Renal cortex interstitium (tissue), 11 donors: ENCODE measurements around the gene COL24A1. TPM values are rescaled to one million over a fixed set of nuclear protein-coding genes. Genes with fewer than 3 reads are reported as not detected.
"Not testable (repeated sequence)": the region's sequence is repeated elsewhere in the genome, so short reads cannot be mapped to it uniquely, and the experiment has no call there.

Experiments used
- DNase-seq, 11 donors: peaks; one replicate each; pipeline ENCODE4 v3.0.0-alpha.2; 2013; ENCODE audit warnings: low read depth in 9 of 11, low spot score in 4 of 11; ENCODE audit errors: extremely low read depth in 1 of 11
- polyA plus RNA-seq, 3 donors: library from polyadenylated mRNA; unstranded; fragments of 120-200 nt; gene quantifications; one replicate each; pipeline ENCODE4 v1.2.1, GENCODE V29; 2013; ENCODE audit not compliant: insufficient read length in 3 of 3

The COL24A1 gene
- polyA plus RNA-seq, 3 donors: 1.7 to 2.2 (median 2.1) TPM

GRCh38 chr1:85940656-85941306 is 215.8 kb downstream of the COL24A1 start:
- DNase-seq: peak in 4 of 11 donors; percentile 8 to 31 (median 18)

GRCh38 chr1:85938829-85939228 is 217.7 kb downstream of the COL24A1 start:
- DNase-seq: no peak

- no peak for DNase-seq
These were observed 220.1 kb downstream of the COL24A1 start for GRCh38 chr1:85936470-85936869.

GRCh38 chr1:85936057-85936456 is 220.5 kb downstream of the COL24A1 start:
- DNase-seq: no peak

GRCh38 chr1:85935234-85935633 is 221.3 kb downstream of the COL24A1 start:
- DNase-seq: no peak

- DNase-seq: no peak
These were observed 222.1 kb downstream of the COL24A1 start for GRCh38 chr1:85934516-85934915.

GRCh38 chr1:85933961-85934360 is 222.6 kb downstream of the COL24A1 start:
- no peak for DNase-seq

- no peak for DNase-seq
These were observed 244.8 kb downstream of the COL24A1 start for GRCh38 chr1:85911742-85912141.

- no peak for DNase-seq
These were observed 255.7 kb downstream of the COL24A1 start for GRCh38 chr1:85900921-85901320.

- no peak for DNase-seq
These were observed 257.7 kb downstream of the COL24A1 start for GRCh38 chr1:85898861-85899260.

GRCh38 chr1:85894651-85895050 is 261.9 kb downstream of the COL24A1 start:
- DNase-seq: peak in 8 of 11 donors; percentile 2 to 46 (median 24)

- DNase-seq: no peak
These were observed 264.2 kb downstream of the COL24A1 start for GRCh38 chr1:85892366-85892765.

- no peak for DNase-seq
These were observed 266.7 kb downstream of the COL24A1 start for GRCh38 chr1:85889870-85890269.

GRCh38 chr1:85888921-85889320 is 267.7 kb downstream of the COL24A1 start:
- DNase-seq: no peak

- peak in 2 of 11 donors; percentile 1 to 11 for DNase-seq
These were observed 272.1 kb downstream of the COL24A1 start for GRCh38 chr1:85884372-85885035.

GRCh38 chr1:85867189-85867588 is 289.4 kb downstream of the COL24A1 start:
- DNase-seq: no peak

- no peak for DNase-seq
These were observed 291.4 kb downstream of the COL24A1 start for GRCh38 chr1:85865213-85865612.

- DNase-seq: no peak
These were observed 291.8 kb downstream of the COL24A1 start for GRCh38 chr1:85864727-85865126.

- DNase-seq: not testable (repeated sequence)
These were observed 292.9 kb downstream of the COL24A1 start for GRCh38 chr1:85863639-85864038.

GRCh38 chr1:85862456-85862855 is 294.1 kb downstream of the COL24A1 start:
- DNase-seq: no peak

GRCh38 chr1:85857991-85858390 is 298.6 kb downstream of the COL24A1 start:
- DNase-seq: no peak
